ENCODE measurements around the gene KAT14.
"Not testable (repeated sequence)": the region's sequence is repeated elsewhere in the genome, so short reads cannot be mapped to it uniquely, and the experiment has no call there.

KAT14 gene

DNA sequence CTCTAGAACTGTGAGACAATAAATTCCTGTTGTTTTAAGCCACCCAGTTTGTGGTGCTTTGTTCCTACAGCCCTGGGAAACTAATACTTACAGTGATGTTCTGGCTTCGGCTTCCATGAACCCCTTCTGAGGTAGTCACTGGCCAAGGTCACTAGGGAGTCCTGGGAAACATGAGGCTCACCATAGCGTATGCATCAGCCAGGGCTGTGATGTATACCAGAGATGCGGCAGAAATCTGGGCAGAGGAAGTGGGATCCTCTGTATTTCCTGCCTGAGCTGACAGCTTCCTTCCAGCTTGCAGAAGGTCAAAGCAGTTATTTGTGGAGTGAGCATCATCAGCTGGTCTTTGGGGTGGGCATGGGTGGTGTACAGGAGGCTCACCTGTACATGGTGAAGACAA is 27.9 kb downstream of the KAT14 start:
- no peak for DNase-seq

GRCh38 chr20:18166241-18166881 is 28.7 kb downstream of the KAT14 start:
- no peak for DNase-seq

DNA sequence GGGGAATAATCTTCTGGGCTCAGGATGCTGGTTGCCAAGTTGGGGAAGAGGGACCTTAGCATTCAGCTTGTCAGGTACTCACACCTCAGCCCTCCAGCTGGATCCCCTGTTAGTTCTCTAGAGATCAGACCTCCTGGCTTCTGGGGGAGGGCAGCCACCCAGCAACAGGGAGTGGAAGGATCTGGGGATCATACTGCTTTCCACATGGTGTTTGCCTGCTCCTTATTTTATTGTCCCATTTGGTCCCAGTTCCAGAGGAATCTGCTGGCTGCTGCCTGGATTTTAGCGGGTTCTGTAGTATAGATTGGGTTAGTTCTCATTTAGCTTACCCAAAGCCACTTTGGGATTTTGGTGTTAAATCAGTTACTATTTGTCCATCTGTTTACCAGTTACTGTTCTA is 29.3 kb downstream of the KAT14 start:
- no peak for DNase-seq

DNA sequence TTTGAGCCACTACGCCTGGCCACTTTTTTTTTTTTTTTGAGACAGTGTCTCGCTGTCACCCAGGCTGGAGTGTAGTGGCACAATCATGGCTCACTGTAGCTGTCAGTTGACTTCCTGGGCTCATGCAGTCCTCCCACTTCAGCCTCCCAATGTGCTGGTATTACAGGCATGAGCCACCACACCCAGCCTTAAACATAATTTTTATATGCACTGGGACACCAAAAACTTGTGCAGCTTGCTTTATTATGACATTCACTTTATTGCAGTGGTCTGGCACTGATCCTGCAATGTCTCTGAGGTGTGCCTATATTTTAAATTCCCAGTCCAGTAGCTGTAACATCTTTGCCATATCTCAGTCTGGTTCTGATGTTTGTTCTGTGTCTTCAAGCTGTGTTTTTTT is 34.7 kb downstream of the KAT14 start:
- DNase-seq, result no peak

- DNase-seq, result no peak
These were observed 37.4 kb downstream of the KAT14 start for GRCh38 chr20:18174906-18175683.

DNA sequence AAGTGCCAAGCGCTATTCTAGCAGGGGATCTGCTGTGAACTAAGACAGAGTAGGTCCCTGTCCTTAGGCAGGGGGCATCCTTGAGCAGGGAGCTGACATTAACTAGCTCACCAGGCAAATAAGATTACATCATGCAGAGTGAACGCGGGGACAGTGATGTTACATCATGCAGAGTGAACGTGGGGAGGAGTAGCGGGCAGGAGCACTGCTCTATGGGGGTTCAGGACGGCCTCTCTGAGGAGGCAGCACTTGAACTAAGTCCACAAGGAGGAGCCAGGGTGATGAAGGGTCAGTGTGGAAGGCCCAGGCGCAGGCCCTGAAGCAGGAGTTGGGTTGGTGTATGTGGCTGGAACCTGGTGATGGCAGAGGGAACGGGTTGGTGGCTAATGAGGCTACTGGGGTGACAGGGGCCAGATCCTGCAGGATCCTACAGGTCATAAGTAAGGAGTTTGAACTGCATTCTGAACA is 38.7 kb downstream of the KAT14 start:
- DNase-seq, result no peak

GRCh38 chr20:18180366-18180765 is 42.7 kb downstream of the KAT14 start:
- not testable (repeated sequence) for DNase-seq

- DNase-seq, result no peak
These were observed 43.2 kb downstream of the KAT14 start for GRCh38 chr20:18180815-18181214.

GRCh38 chr20:18187020-18187419 is 49.4 kb downstream of the KAT14 start:
- DNase-seq, result no peak

GRCh38 chr20:18188434-18188833 is 50.8 kb downstream of the KAT14 start:
- no peak for DNase-seq

- DNase-seq, result no peak
These were observed 52.9 kb downstream of the KAT14 start for GRCh38 chr20:18190338-18191233.

GRCh38 chr20:18191306-18191705 is 53.6 kb downstream of the KAT14 start:
- DNase-seq, result no peak

- not testable (repeated sequence) for DNase-seq
These were observed 56.8 kb downstream of the KAT14 start for GRCh38 chr20:18194461-18194860.

DNA sequence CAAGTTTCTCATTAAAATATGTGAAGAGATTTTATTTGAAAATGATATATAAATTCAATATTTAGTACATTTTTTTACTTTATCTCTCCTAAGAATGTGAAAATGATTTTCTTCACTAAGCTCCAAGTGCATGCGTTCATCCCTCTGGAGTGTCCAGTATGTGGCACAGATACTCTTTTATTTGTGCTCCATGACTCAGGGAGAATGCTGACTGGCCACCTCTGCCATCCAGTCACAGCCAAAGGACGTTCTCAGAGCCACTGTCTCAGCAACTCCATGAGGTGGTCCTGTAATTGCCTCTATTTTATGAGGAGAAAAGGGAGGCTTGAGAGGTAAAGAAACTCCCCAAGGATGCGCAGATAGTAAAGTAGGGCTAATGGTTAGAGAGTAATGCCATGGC is 58.3 kb downstream of the KAT14 start:
- no peak for DNase-seq

DNA sequence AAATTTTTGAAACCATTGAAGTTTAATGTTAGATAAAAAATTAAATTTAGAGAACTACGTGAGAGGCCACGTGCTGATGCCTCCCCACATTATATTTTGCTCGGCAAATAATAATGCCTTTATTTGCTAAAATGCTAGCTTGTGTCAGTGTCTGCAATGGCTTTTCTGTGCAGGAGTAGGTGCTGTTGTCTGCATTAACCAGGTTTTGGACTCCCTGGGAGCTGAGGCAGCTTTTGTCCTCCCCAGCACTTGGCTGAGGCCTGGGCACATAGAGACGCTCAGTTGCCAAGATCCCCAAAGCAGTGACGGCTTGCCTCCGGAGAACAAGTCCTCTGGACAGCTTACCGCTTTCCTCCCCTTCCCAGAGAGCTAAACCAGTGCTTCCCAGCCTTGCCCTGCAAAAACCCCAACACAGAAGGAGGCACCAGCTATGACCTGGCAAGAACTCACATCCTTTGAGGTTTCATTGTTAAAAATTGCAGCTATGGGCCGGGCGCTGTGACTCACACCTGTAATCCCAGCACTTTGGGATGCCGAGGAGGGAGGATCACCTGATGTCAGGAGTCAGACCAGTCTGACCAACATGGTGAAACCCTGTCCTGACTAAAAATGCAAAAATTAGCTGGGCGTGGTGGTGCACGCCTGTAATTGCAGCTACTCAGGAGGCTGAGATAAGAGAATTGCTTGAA is 59.9 kb downstream of the KAT14 start:
- DNase-seq, result no peak

GRCh38 chr20:18202966-18203365 is 65.3 kb downstream of the KAT14 start:
- DNase-seq, result no peak

GRCh38 chr20:18203700-18204099 is 66.0 kb downstream of the KAT14 start:
- DNase-seq, result not testable (repeated sequence)

- DNase-seq, result no peak
These were observed 75.3 kb downstream of the KAT14 start for GRCh38 chr20:18213002-18213401.

DNA sequence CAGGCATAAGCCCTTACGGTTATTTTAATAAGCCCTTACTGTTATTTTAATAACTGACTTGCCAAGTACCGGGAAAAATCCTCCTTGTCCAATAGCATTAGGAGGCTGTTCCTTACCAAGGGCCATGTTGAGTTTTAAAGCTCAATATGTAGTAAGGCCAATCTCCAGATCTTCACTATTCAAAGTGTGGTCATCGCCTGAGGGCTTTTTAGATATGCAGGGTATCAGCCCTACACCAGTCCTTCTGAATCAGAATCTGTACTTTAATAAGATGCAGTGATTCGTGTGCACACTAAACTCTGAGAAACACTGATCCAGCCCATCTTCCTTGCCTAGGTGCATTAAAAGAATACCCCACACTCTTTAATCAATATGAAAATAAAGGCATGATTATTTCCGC is 77.9 kb downstream of the KAT14 start:
- DNase-seq, result no peak

DNA sequence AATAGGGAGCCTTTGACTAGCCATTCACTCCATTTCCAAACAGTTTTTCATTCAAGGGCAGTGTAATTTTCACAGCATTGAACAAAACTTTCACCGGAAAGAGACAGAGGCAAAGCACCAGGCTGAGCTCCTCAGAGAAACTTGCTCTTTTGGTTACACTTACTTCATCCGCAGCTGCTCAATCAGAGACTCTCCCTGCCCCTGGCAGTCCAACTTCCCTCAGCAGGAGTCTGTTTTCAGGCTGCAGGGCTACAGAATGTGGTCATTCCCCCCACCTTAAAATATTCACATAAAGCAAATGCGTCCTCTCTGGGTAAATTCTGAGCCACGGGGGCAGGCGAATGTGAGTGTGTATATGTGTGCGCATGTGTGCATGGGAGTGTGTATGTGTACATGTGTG is 80.6 kb downstream of the KAT14 start:
- DNase-seq, result no peak

DNA sequence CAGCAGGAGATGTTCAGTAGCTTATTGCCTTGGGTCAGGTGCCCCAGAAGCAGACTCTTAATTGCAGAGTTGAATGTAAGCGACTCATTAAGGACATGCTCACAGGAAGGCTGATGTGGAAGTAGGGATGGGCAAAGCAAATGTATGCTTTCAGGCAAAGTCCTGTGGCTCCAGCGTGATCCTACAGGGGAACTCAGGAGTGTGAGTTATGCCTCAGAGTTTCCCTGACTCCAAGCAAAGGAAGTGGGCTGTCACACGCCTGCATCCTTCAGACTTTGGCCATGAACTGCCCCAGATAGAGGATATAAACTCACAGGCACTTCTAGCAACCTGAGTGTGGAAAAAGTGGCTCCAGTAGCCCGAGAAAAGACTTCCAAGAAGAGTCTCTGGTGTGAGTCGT is 85.7 kb downstream of the KAT14 start:
- no peak for DNase-seq

GRCh38 chr20:18224968-18225568 is 87.4 kb downstream of the KAT14 start:
- no peak for DNase-seq

Data from NCI-H1092 treated with DMSO at 0.1 percent for 48 hours (cell line).